Panc1 (cell line): ENCODE measurements around the gene PBOV1. TPM values are rescaled to one million over a fixed set of nuclear protein-coding genes. Genes with fewer than 3 reads are reported as not detected.

Source experiments
- ATAC-seq: fragments of 200-7000 bp; cut with Tn5 transposase; 2 replicates; pipeline ENCODE4 v1.9.1; 2020; ENCODE audit warnings: mild to moderate bottlenecking, moderate library complexity
- BruUV-seq: library from RNA; stranded (reverse); fragments of 400-500 nt; replicated peaks from 2 replicates; lab custom pipeline; 2021; lab: Mats Ljungman, UMichigan
- CTCF ChIA-PET: fragments of 300-600 bp; sonication (Branson Sonifier 250); formaldehyde crosslinking; loops from one replicate; lab custom pipeline; 2022; ENCODE audit warnings: antibody characterized with exemption; lab: Charles Lee
- POLR2A ChIA-PET: fragments of 300-600 bp; sonication (Branson Sonifier 250); formaldehyde crosslinking; loops from one replicate; lab custom pipeline; 2022; ENCODE audit warnings: antibody characterized with exemption; lab: Charles Lee
- DNase-seq: peaks from one replicate; pipeline ENCODE4 v3.0.0-alpha.2; 2010; ENCODE audit warnings: low read depth, low spot score
- H3K27ac ChIP-seq: 2 replicates; pipeline ENCODE4 v1.5.1; 2011; ENCODE audit warnings: mild to moderate bottlenecking, low read length, inconsistent platforms
- H3K27me3 ChIP-seq: fragments of 200-500 bp; sonication (Bioruptor generic); 2 replicates; pipeline ENCODE4 v1.6.0; 2014; ENCODE audit warnings: low read length, inconsistent platforms; ENCODE audit not compliant: control insufficient read depth, insufficient read depth
- H3K36me3 ChIP-seq: fragments of 200-500 bp; sonication (Bioruptor generic); 2 replicates; pipeline ENCODE4 v1.5.1; 2014; ENCODE audit warnings: inconsistent platforms, mild to moderate bottlenecking, low read length, moderate library complexity; ENCODE audit not compliant: control insufficient read depth, insufficient read depth
- H3K4me1 ChIP-seq: 2 replicates; pipeline ENCODE4 v1.5.1; 2011; ENCODE audit warnings: inconsistent platforms, mild to moderate bottlenecking, low read length, moderate library complexity; ENCODE audit not compliant: control insufficient read depth, insufficient read depth
- H3K4me3 ChIP-seq, 2 experiments: 2 replicates each; pipeline ENCODE4 v1.5.1; 2011 to 2012; ENCODE audit warnings: low read depth in 2 of 2, low read length in 2 of 2, mild to moderate bottlenecking in 2 of 2, inconsistent platforms in 1 of 2, moderate library complexity in 1 of 2
- H3K9me3 ChIP-seq: fragments of 200-500 bp; sonication (Bioruptor generic); 2 replicates; pipeline ENCODE4 v1.5.1; 2014; ENCODE audit warnings: low read depth, mild to moderate bottlenecking, inconsistent platforms, low read length, moderate library complexity; ENCODE audit not compliant: control insufficient read depth, insufficient read depth
- POLR2AphosphoS5 ChIP-seq: IDR thresholded peaks from 2 replicates; pipeline ENCODE4 v1.6.1; 2012; ENCODE audit warnings: mild to moderate bottlenecking, low read depth, low read length, moderate library complexity
- SIN3A ChIP-seq: IDR thresholded peaks from 2 replicates; pipeline ENCODE4 v1.6.1; 2012; ENCODE audit warnings: low read depth, mild to moderate bottlenecking, low read length, moderate library complexity, borderline replicate concordance; ENCODE audit not compliant: insufficient read depth
- TCF7L2 ChIP-seq: IDR thresholded peaks from 2 replicates; pipeline ENCODE4 v1.6.1; 2011; ENCODE audit warnings: mild to moderate bottlenecking, low read depth, low read length, inconsistent platforms
- in situ Hi-C: cut with HindIII; loops from 2 replicates; pipeline ENCODE4 v1.10.0; 2016; ENCODE audit warnings: low sequenced_read_pairs, low pct_unique_long_range_greater_than_20kb
- intact Hi-C: fragments of 100-400 bp; cut with micrococcal nuclease; formaldehyde crosslinking; loops from one replicate; pipeline ENCODE4 v1.10.0; 2022; ENCODE audit not compliant: unreplicated experiment
- total RNA-seq: library from RNA; stranded (reverse); gene quantifications from one replicate; pipeline ENCODE4 v1.2.1, GENCODE V29; 2021; ENCODE audit not compliant: unreplicated experiment
- TF ChIP-seq, protein P1 (sequence below): fragments of 450-650 bp; IDR thresholded peaks from 2 replicates; pipeline ENCODE4 v1.5.1; 2017; ENCODE audit warnings: mild to moderate bottlenecking
- TF ChIP-seq, protein P2 (sequence below), 2 experiments: IDR thresholded peaks; 2 replicates each; pipeline ENCODE4 v1.6.1; 2011 to 2012; ENCODE audit warnings: low read depth in 2 of 2, control low read depth in 1 of 2, low read length in 1 of 2, mild to moderate bottlenecking in 1 of 2, moderate library complexity in 1 of 2; ENCODE audit not compliant: insufficient read depth in 1 of 2

PBOV1 gene
- total RNA-seq, 1 experiment from 2014 or later: not detected

- intact Hi-C loops (no loop called here), in situ Hi-C loops (no loop called here)
- H3K9me3 ChIP-seq: no peaks in the 10 kb centered on the region
- no peak overlapping the region for H3K27ac ChIP-seq
- no peak for ATAC-seq
- H3K36me3 ChIP-seq: no peaks in the 10 kb centered on the region
- ChIA-PET POLR2A (no interaction called here), CTCF (no interaction called here)
- TF ChIP-seq SIN3A (no peak), TCF7L2 (no peak), POLR2AphosphoS5 (no peak)
- TF ChIP-seq, protein P1, sequence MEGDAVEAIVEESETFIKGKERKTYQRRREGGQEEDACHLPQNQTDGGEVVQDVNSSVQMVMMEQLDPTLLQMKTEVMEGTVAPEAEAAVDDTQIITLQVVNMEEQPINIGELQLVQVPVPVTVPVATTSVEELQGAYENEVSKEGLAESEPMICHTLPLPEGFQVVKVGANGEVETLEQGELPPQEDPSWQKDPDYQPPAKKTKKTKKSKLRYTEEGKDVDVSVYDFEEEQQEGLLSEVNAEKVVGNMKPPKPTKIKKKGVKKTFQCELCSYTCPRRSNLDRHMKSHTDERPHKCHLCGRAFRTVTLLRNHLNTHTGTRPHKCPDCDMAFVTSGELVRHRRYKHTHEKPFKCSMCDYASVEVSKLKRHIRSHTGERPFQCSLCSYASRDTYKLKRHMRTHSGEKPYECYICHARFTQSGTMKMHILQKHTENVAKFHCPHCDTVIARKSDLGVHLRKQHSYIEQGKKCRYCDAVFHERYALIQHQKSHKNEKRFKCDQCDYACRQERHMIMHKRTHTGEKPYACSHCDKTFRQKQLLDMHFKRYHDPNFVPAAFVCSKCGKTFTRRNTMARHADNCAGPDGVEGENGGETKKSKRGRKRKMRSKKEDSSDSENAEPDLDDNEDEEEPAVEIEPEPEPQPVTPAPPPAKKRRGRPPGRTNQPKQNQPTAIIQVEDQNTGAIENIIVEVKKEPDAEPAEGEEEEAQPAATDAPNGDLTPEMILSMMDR: no peak
- DNase-seq: no peak
- BruUV-seq: no TSS peak
- no peak overlapping the region for H3K4me3 ChIP-seq
- no peaks in the 10 kb centered on the region for H3K4me1 ChIP-seq
- 0 out of 2 replicates have a peak, but pooled peaks cover 3% of the 10 kb centered on the region for H3K27me3 ChIP-seq
These were observed 11.4 kb downstream of the PBOV1 start for GRCh38 chr6:138206862-138207261.

GRCh38 chr6:138205437-138206094, 12.7 kb downstream of the PBOV1 start:
- in situ Hi-C loops: no loop called here
- intact Hi-C loops: no loop called here
- TF ChIP-seq, protein P1: no peak
- TF ChIP-seq, protein P2, sequence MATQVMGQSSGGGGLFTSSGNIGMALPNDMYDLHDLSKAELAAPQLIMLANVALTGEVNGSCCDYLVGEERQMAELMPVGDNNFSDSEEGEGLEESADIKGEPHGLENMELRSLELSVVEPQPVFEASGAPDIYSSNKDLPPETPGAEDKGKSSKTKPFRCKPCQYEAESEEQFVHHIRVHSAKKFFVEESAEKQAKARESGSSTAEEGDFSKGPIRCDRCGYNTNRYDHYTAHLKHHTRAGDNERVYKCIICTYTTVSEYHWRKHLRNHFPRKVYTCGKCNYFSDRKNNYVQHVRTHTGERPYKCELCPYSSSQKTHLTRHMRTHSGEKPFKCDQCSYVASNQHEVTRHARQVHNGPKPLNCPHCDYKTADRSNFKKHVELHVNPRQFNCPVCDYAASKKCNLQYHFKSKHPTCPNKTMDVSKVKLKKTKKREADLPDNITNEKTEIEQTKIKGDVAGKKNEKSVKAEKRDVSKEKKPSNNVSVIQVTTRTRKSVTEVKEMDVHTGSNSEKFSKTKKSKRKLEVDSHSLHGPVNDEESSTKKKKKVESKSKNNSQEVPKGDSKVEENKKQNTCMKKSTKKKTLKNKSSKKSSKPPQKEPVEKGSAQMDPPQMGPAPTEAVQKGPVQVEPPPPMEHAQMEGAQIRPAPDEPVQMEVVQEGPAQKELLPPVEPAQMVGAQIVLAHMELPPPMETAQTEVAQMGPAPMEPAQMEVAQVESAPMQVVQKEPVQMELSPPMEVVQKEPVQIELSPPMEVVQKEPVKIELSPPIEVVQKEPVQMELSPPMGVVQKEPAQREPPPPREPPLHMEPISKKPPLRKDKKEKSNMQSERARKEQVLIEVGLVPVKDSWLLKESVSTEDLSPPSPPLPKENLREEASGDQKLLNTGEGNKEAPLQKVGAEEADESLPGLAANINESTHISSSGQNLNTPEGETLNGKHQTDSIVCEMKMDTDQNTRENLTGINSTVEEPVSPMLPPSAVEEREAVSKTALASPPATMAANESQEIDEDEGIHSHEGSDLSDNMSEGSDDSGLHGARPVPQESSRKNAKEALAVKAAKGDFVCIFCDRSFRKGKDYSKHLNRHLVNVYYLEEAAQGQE (IDR thresholded peaks at IDR 0.05; ENCODE audit: insufficient read depth in 1 of 2, low read depth in 2 of 2, low read length in 1 of 2): no peak
- no peak for TF ChIP-seq TCF7L2
- TF ChIP-seq POLR2AphosphoS5: no peak
- TF ChIP-seq SIN3A: no peak
- Histone ChIP-seq H3K4me3 (no peak overlapping the region), H3K36me3 (no peaks in the 10 kb centered on the region), H3K27me3 (no peaks in the 10 kb centered on the region), H3K4me1 (no peaks in the 10 kb centered on the region), H3K9me3 (no peaks in the 10 kb centered on the region), H3K27ac (no peak overlapping the region)
- ChIA-PET CTCF (no interaction called here), POLR2A (interaction anchor here (0.6 kb wide), 1 partner anchor 60 kb away, joined by 3 read pairs; no protein-coding TSS in a partner anchor)
- DNase-seq: no peak
- BruUV-seq: no TSS peak
- ATAC-seq: no peak
